Tibial nerve (tissue), 4 donors: ENCODE data around the gene RNF187. TPM values are rescaled to one million over a fixed set of nuclear protein-coding genes. Genes with fewer than 3 reads are reported as not detected.
A peak's percentile ranks its signal among the peaks of the same experiment; 100 is the strongest.

ENCODE experiments used
- DNase-seq, 2 donors: peaks; one replicate each; pipeline ENCODE4 v3.0.0-alpha.2; 2019; ENCODE audit warnings: low spot score in 2 of 2
- H3K27ac ChIP-seq, 4 donors: fragments of 200-600 bp; sonication (generic) in 3 of 4; one replicate each; pipeline ENCODE4 v1.5.1; 2017 to 2019; ENCODE audit warnings: mild to moderate bottlenecking in 1 of 4
- H3K27me3 ChIP-seq, 2 donors: fragments of 200-600 bp; sonication (generic) in 1 of 2; one replicate each; pipeline versions ENCODE4 v1.5.1 to v1.6.0; 2017 to 2019
- H3K36me3 ChIP-seq, 3 donors: fragments of 200-600 bp; sonication (generic); one replicate each; pipeline ENCODE4 v1.5.1; 2018 to 2019
- H3K4me1 ChIP-seq, 4 donors: fragments of 200-600 bp; sonication (generic) in 3 of 4; one replicate each; pipeline ENCODE4 v1.5.1; 2017 to 2019
- H3K4me3 ChIP-seq, 4 donors: fragments of 200-600 bp; sonication (generic) in 3 of 4; one replicate each; pipeline ENCODE4 v1.5.1; 2017 to 2019; ENCODE audit warnings: mild to moderate bottlenecking in 1 of 4, moderate library complexity in 1 of 4
- H3K9me3 ChIP-seq, 4 donors: fragments of 200-600 bp; sonication (generic) in 3 of 4; one replicate each; pipeline ENCODE4 v1.5.1; 2017 to 2019
- EP300 ChIP-seq, 2 donors: sonication (generic); formaldehyde crosslinking; IDR thresholded peaks; one replicate each; pipeline ENCODE4 v1.6.1; 2017; ENCODE audit warnings: antibody characterized with exemption in 2 of 2, mild to moderate bottlenecking in 1 of 2
- POLR2A ChIP-seq, 2 donors: fragments of 450-650 bp; IDR thresholded peaks; one replicate each; pipeline ENCODE4 v1.6.1; 2017; ENCODE audit warnings: antibody characterized with exemption in 2 of 2, mild to moderate bottlenecking in 2 of 2, moderate library complexity in 2 of 2
- WGBS, 2 donors: methylation state at CpG; one replicate each; pipeline ENCODE4 v1.1.5; 2018; 5-methylcytosine and 5-hydroxymethylcytosine counted together
- total RNA-seq, 4 donors: library from RNA; depleted of rRNA; stranded (reverse); fragments of >200 nt; gene quantifications; one replicate each; pipeline ENCODE4 v1.1.0, GENCODE V29; 2016
- TF ChIP-seq, protein P1 (sequence below), 5 experiments: fragments of 200-600 bp in 3 of 5; fragments of 450-650 bp in 2 of 5; sonication (generic) in 3 of 5; IDR thresholded peaks; one replicate each; pipeline ENCODE4 v1.5.1; 2016 to 2019; ENCODE audit warnings: antibody characterized with exemption in 5 of 5, mild to moderate bottlenecking in 3 of 5, moderate library complexity in 2 of 5

Gene RNF187
- total RNA-seq, 4 donors from 2014 or later = 38.1 to 89.0 (median 56.9) TPM

GRCh38 chr1:228514421-228514820 is 27.2 kb downstream of the RNF187 start:
- no peaks in the 10 kb centered on the region for H3K9me3 ChIP-seq
- no peak for DNase-seq
- no peaks in the 10 kb centered on the region for H3K4me1 ChIP-seq
- H3K27ac ChIP-seq = no peak overlapping the region
- TF ChIP-seq, protein P1, sequence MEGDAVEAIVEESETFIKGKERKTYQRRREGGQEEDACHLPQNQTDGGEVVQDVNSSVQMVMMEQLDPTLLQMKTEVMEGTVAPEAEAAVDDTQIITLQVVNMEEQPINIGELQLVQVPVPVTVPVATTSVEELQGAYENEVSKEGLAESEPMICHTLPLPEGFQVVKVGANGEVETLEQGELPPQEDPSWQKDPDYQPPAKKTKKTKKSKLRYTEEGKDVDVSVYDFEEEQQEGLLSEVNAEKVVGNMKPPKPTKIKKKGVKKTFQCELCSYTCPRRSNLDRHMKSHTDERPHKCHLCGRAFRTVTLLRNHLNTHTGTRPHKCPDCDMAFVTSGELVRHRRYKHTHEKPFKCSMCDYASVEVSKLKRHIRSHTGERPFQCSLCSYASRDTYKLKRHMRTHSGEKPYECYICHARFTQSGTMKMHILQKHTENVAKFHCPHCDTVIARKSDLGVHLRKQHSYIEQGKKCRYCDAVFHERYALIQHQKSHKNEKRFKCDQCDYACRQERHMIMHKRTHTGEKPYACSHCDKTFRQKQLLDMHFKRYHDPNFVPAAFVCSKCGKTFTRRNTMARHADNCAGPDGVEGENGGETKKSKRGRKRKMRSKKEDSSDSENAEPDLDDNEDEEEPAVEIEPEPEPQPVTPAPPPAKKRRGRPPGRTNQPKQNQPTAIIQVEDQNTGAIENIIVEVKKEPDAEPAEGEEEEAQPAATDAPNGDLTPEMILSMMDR (IDR thresholded peaks at IDR 0.05) = no peak
- TF ChIP-seq POLR2A (IDR thresholded peaks at IDR 0.05) (no peak), EP300 (IDR thresholded peaks at IDR 0.05) (no peak)
- H3K36me3 ChIP-seq = no peaks in the 10 kb centered on the region
- WGBS, 2 donors = 72 to 90% methylated on average over 7 of the region's 7 CpGs
- peaks cover 0 to 25% of the 10 kb centered on the region in 2 donors for H3K27me3 ChIP-seq
- no peak overlapping the region for H3K4me3 ChIP-seq

DNA sequence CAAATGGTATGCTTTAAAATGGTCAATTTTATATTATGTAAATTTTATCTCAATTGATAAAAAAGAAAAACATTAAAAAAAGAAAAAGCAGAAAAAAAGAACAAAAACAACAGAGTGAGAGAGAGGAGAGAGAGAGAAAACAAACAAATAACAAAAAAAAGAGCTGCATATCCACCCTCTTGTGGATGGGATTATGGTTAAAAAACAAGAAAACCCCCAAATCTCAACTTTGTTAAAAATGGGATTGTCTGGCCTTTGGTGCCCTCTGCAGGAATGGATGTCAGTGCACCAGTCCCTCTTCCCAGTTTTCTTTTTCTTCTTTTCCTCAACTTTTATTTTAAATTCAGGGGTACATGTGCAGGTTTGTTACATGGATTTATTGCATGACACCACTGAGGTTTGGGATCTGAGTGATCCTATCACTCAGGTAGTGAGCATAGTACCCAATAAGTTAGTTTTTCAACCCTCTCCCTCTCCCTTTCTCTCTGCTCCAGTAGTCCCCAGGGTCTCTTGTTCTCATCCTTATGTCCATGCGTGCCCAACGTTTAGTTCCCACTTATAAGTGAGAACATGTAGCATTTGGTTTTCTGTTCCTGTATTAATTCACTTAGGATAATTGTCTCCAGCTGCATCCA is 28.1 kb downstream of the RNF187 start:
- H3K27me3 ChIP-seq = peaks cover 0 to 24% of the 10 kb centered on the region in 2 donors
- no peak overlapping the region for H3K27ac ChIP-seq
- no peaks in the 10 kb centered on the region for H3K36me3 ChIP-seq
- 27 to 35% methylated on average over 2 of the region's 2 CpGs for WGBS, 2 donors
- DNase-seq = peak in 1 of 2 donors; percentile 38
- no peaks in the 10 kb centered on the region for H3K4me1 ChIP-seq
- no peak overlapping the region for H3K4me3 ChIP-seq
- no peaks in the 10 kb centered on the region for H3K9me3 ChIP-seq
- TF ChIP-seq, protein P1 (IDR thresholded peaks at IDR 0.05) = peak; percentile 55 to 80 (median 60)
- no peak for TF ChIP-seq POLR2A (IDR thresholded peaks at IDR 0.05)

DNA sequence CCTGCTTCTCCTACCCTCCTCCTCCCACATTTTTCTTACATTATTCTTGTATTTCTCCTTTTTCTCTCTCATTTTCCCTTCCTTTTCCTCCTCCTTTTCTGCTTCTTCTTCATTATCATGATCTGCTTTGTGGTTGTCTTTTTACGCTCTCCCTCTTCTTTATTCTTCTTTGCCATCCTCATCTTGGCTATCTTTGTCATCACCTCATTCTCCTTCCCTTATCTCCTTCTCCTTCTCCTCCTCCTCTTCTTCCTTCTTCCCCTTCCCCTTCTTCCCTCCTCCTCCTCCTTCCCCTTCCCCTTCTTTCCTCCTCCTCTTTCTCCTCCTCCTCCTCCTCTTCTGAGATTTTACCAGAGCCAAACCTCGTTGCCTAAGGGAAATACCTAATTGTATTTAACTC is 30.5 kb downstream of the RNF187 start:
- TF ChIP-seq, protein P1 (IDR thresholded peaks at IDR 0.05) = no peak
- no peak for TF ChIP-seq EP300 (IDR thresholded peaks at IDR 0.05)
- TF ChIP-seq POLR2A (IDR thresholded peaks at IDR 0.05) = no peak
- no peaks in the 10 kb centered on the region for H3K4me1 ChIP-seq
- no peak overlapping the region for H3K4me3 ChIP-seq
- no peaks in the 10 kb centered on the region for H3K36me3 ChIP-seq
- H3K27me3 ChIP-seq = peaks cover 0 to 18% of the 10 kb centered on the region in 2 donors
- no peak for DNase-seq
- no peak overlapping the region for H3K27ac ChIP-seq
- no peaks in the 10 kb centered on the region for H3K9me3 ChIP-seq
- 41 to 42% methylated on average over 2 of the region's 2 CpGs for WGBS, 2 donors

DNA sequence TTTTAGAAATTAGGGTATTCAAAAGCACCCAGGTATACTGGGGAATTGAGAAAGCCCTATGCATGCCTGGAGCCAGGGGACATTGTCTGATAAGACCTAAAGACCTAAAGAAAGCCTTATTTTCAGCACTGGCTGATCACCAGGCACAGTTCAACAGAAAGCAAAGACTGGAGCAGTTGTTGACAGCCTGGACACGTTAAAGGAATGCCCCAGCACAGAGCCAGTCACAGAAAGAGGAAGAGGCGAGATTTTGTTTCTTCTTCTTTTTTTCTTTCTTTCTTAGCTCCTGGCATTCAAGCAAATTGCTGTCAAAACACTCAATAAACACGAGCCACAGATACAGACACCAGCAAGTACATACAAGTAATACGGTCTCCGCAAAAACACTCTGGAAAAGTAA is 40.4 kb downstream of the RNF187 start:
- Histone ChIP-seq H3K4me3 (no peak overlapping the region), H3K4me1 (no peaks in the 10 kb centered on the region), H3K36me3 (no peaks in the 10 kb centered on the region), H3K27me3 (no peaks in the 10 kb centered on the region), H3K9me3 (no peaks in the 10 kb centered on the region), H3K27ac (no peak overlapping the region)
- 45 to 47% methylated on average over 5 of the region's 5 CpGs for WGBS, 2 donors
- no peak for TF ChIP-seq POLR2A (IDR thresholded peaks at IDR 0.05)
- TF ChIP-seq EP300 (IDR thresholded peaks at IDR 0.05) = no peak
- TF ChIP-seq, protein P1 (IDR thresholded peaks at IDR 0.05) = no peak
- DNase-seq = no peak

- Histone ChIP-seq H3K36me3 (no peaks in the 10 kb centered on the region), H3K4me3 (no peak overlapping the region), H3K27ac (no peak overlapping the region), H3K9me3 (peaks cover 0 to 3% (median 0%) of the 10 kb centered on the region in 4 donors), H3K27me3 (no peaks in the 10 kb centered on the region), H3K4me1 (no peaks in the 10 kb centered on the region)
- DNase-seq = no peak
- TF ChIP-seq POLR2A (IDR thresholded peaks at IDR 0.05) (no peak), EP300 (IDR thresholded peaks at IDR 0.05) (no peak)
- TF ChIP-seq, protein P1 (IDR thresholded peaks at IDR 0.05) = no peak
- 51 to 67% methylated on average over 2 of the region's 2 CpGs for WGBS, 2 donors
These were observed 41.4 kb downstream of the RNF187 start for GRCh38 chr1:228528612-228529011.
